ENCODE results near the gene MTSS2. TPM values are rescaled to one million over a fixed set of nuclear protein-coding genes. Genes with fewer than 3 reads are reported as not detected.

MTSS2 gene
- total RNA-seq, 1 experiment from 2014 or later = 0.15 TPM

DNA sequence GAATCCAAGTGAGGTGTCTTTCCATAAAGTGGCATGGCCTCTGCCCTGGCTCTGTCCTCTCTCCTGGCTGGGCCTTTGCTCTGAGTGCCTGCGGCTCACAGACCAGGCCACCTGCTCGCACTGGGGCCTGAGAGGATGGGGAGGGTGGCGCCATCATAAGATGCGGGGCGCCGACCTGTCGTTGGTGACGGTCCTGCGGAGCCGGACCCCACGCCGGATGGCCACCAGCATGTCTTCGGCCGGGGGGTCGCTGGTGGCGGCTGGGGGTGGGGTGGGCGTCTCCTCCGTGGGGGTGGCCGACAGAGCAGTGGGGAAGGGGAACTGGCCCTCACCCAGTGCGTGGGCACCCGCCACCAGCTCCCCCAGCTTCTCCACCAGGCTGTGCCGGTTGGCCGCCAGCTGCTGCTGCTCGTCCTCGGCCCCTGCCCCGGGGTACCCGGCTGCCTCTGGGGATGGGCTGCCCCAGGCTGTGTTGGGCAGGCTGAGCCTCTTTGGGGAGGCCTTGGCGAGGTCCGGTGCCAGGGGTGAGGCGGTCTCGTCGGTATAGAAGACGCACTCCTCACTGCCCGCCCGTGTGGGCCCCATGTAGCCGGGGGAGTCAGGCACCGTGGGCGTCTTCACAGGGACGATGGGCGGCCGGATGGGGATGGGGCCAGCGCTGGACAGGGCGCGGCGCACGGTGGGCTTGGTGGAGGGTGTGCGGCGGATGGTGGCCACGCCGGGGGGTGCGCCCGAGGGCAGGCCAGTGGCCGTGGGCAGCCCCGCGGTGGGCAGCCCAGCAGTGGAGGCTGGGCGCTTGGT, 22.1 kb downstream of the MTSS2 start:
- H3K27me3 ChIP-seq (ENCODE audit: low read length) = no peaks in the 10 kb centered on the region
- H3K9ac ChIP-seq (ENCODE audit: low read length) = no peak overlapping the region
- no peak overlapping the region for H3K27ac ChIP-seq (ENCODE audit: low read length)
- no peaks in the 10 kb centered on the region for H3K9me3 ChIP-seq (ENCODE audit: low read length)
- no peak overlapping the region for H2AFZ ChIP-seq (ENCODE audit: low read length)
- 0 out of 2 replicates have a peak, but pooled peaks cover 6% of the 10 kb centered on the region for H3K36me3 ChIP-seq (ENCODE audit: insufficient read depth, low read length)
- no peak overlapping the region for H3K4me2 ChIP-seq (ENCODE audit: low read depth, low read length, poor library complexity, severe bottlenecking)
- no peaks in the 10 kb centered on the region for H3K9me2 ChIP-seq (replicated peaks; ENCODE audit: insufficient read depth, low read length)
- H3K4me3 ChIP-seq (ENCODE audit: low read length) = no peak overlapping the region
- no peak for DNase-seq
- no peaks in the 10 kb centered on the region for H3K79me2 ChIP-seq (ENCODE audit: low read length)
- no peaks in the 10 kb centered on the region for H3K4me1 ChIP-seq (ENCODE audit: low read length)
- no peaks in the 10 kb centered on the region for H4K20me1 ChIP-seq (ENCODE audit: insufficient read depth, low read depth, low read length)

DNA sequence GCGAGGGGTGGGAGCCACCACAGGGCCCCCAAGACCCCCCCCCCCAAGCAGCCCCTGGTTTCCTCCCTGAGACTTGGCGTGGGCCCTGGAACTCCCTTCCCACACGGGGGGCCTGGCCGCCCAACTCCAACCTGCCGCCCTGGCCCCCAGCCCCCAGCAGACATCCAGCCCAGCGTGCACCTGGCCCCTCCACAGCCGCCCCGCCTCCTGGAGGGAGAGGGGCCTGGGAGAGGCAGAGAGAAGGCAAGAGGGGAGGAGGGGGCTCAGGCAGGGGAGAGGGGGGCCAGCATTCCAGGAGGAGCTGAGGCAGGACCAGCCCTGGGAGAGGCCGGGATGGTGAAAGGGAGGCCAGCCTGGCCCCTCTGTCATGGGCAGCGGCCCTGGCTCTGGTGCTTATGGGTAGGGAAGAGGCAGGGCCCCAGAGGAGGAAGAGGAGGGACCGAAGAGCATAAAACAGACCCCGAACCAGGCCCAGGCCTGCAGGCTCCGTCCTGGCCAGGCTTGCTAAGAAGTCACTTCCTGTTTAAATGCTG, 22.8 kb downstream of the MTSS2 start:
- H3K27ac ChIP-seq (ENCODE audit: low read length) = no peak overlapping the region
- DNase-seq = no peak
- no peak overlapping the region for H2AFZ ChIP-seq (ENCODE audit: low read length)
- H3K79me2 ChIP-seq (ENCODE audit: low read length) = no peaks in the 10 kb centered on the region
- no peaks in the 10 kb centered on the region for H3K9me2 ChIP-seq (replicated peaks; ENCODE audit: insufficient read depth, low read length)
- no peaks in the 10 kb centered on the region for H3K27me3 ChIP-seq (ENCODE audit: low read length)
- no peaks in the 10 kb centered on the region for H4K20me1 ChIP-seq (ENCODE audit: insufficient read depth, low read depth, low read length)
- no peak overlapping the region for H3K4me2 ChIP-seq (ENCODE audit: low read depth, low read length, poor library complexity, severe bottlenecking)
- H3K9ac ChIP-seq (ENCODE audit: low read length) = no peak overlapping the region
- H3K36me3 ChIP-seq (ENCODE audit: insufficient read depth, low read length) = 0 out of 2 replicates have a peak, but pooled peaks cover 3% of the 10 kb centered on the region
- H3K4me3 ChIP-seq (ENCODE audit: low read length) = no peak overlapping the region
- H3K4me1 ChIP-seq (ENCODE audit: low read length) = no peaks in the 10 kb centered on the region
- H3K9me3 ChIP-seq (ENCODE audit: low read length) = no peaks in the 10 kb centered on the region

DNA sequence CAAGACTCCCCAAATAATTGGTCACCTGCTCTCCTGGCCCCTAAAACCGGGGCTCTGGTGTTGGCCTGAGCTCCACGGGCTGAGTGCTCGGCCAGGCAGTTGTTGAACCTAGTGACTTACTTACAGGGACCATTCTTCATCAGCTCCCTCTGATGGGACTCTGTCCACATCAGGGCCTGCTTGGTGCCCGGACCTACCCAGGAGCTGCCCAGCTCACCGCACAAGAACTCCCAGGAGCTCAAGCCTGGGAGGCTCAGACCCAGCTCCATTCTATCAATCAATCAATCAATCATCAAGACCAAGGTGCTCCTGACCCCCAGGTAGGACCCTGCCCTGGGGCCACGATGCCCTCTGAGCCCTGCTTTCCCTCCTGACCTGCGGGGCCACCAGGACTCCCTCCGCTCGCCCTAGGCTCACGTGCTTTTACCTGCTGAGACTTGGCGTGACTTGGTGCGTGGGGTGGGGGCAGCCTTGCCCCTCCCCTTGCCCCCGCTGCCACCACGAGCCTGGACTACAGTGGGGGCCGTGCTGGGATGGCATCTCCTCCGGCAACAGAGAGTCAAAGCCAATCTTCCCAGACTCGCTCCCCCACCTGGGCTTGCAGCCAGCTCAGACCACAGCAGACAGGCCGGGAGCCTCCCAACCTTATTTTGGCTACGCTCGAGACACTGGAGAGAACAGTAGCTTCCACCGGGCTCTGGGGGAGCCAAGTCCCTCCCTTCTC, 23.8 kb downstream of the MTSS2 start:
- Histone ChIP-seq H3K4me1 (ENCODE audit: low read length) (no peaks in the 10 kb centered on the region), H3K9me3 (ENCODE audit: low read length) (no peaks in the 10 kb centered on the region), H3K36me3 (ENCODE audit: insufficient read depth, low read length) (0 out of 2 replicates have a peak, but pooled peaks cover 3% of the 10 kb centered on the region), H3K79me2 (ENCODE audit: low read length) (no peaks in the 10 kb centered on the region), H4K20me1 (ENCODE audit: insufficient read depth, low read depth, low read length) (no peaks in the 10 kb centered on the region), H3K4me3 (ENCODE audit: low read length) (no peak overlapping the region), H2AFZ (ENCODE audit: low read length) (no peak overlapping the region), H3K4me2 (ENCODE audit: low read depth, low read length, poor library complexity, severe bottlenecking) (no peak overlapping the region), H3K27me3 (ENCODE audit: low read length) (no peaks in the 10 kb centered on the region), H3K9ac (ENCODE audit: low read length) (no peak overlapping the region), H3K27ac (ENCODE audit: low read length) (no peak overlapping the region), H3K9me2 (replicated peaks; ENCODE audit: insufficient read depth, low read length) (no peaks in the 10 kb centered on the region)
- DNase-seq = no peak

DNA sequence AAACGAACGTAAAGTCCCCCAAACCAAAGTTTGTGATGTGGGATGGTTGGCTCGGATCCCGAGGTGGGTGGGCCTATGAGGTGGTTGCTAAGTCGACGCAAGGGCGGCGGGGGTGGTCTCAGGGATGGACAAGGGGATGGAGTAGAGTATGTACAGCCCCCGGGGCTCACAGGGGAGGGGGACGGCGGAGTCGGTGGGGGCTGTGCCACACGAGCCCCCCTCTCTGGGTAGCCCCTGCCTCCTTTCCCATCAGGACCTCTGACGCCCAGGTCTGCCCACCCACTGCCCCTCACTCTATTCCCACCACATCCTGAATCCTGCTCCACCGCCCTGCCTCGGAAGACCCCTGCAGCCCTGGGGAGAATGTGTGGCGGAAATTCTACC, 24.3 kb downstream of the MTSS2 start:
- Histone ChIP-seq H2AFZ (ENCODE audit: low read length) (no peak overlapping the region), H3K4me3 (ENCODE audit: low read length) (no peak overlapping the region), H3K27ac (ENCODE audit: low read length) (no peak overlapping the region), H3K9me2 (replicated peaks; ENCODE audit: insufficient read depth, low read length) (no peaks in the 10 kb centered on the region), H3K4me2 (ENCODE audit: low read depth, low read length, poor library complexity, severe bottlenecking) (no peak overlapping the region), H3K27me3 (ENCODE audit: low read length) (no peaks in the 10 kb centered on the region), H3K79me2 (ENCODE audit: low read length) (no peaks in the 10 kb centered on the region), H3K4me1 (ENCODE audit: low read length) (no peaks in the 10 kb centered on the region), H4K20me1 (ENCODE audit: insufficient read depth, low read depth, low read length) (no peaks in the 10 kb centered on the region), H3K9me3 (ENCODE audit: low read length) (no peaks in the 10 kb centered on the region), H3K36me3 (ENCODE audit: insufficient read depth, low read length) (0 out of 2 replicates have a peak, but pooled peaks cover 2% of the 10 kb centered on the region), H3K9ac (ENCODE audit: low read length) (no peak overlapping the region)
- no peak for DNase-seq

DNA sequence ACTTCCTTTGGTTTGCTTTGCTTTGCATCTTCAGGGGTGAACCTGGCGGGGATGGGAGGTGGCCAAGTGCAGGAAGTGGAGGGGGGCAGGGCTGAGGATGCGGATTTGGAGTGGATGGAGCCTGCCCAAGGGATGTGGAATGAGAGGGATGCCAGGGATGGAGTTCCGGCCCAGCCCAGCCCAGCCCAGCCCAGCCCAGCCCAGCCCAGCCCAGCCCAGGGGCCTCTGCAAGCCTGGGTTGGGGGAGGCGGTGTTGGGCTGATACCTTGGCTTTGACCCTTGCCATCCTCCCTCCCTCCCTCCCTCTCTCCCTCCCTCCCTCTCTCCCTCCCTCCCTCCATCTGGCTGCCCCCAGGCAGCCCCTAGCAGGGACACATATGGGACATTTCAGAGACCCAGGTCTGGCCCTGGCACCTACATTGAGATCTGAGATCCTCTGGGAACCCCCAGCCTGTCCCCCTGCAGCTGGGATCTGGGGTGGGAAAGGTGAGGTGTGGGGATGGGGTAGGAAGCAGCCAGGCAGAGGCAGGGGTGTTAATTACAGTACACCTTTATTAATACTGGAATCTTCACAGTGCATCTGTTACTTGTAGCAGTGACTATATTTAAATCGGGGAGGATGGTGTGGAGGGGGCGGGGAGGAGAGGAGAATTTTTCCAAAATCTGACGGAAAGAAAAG, 25.0 kb downstream of the MTSS2 start:
- Histone ChIP-seq H3K27me3 (ENCODE audit: low read length) (no peaks in the 10 kb centered on the region), H3K4me2 (ENCODE audit: low read depth, low read length, poor library complexity, severe bottlenecking) (no peak overlapping the region), H3K9ac (ENCODE audit: low read length) (no peak overlapping the region), H4K20me1 (ENCODE audit: insufficient read depth, low read depth, low read length) (no peaks in the 10 kb centered on the region), H3K9me3 (ENCODE audit: low read length) (no peaks in the 10 kb centered on the region), H3K4me3 (ENCODE audit: low read length) (no peak overlapping the region), H2AFZ (ENCODE audit: low read length) (no peak overlapping the region), H3K79me2 (ENCODE audit: low read length) (no peaks in the 10 kb centered on the region), H3K36me3 (ENCODE audit: insufficient read depth, low read length) (no peaks in the 10 kb centered on the region), H3K27ac (ENCODE audit: low read length) (no peak overlapping the region), H3K4me1 (ENCODE audit: low read length) (no peaks in the 10 kb centered on the region), H3K9me2 (replicated peaks; ENCODE audit: insufficient read depth, low read length) (no peaks in the 10 kb centered on the region)
- no peak for DNase-seq

DNA sequence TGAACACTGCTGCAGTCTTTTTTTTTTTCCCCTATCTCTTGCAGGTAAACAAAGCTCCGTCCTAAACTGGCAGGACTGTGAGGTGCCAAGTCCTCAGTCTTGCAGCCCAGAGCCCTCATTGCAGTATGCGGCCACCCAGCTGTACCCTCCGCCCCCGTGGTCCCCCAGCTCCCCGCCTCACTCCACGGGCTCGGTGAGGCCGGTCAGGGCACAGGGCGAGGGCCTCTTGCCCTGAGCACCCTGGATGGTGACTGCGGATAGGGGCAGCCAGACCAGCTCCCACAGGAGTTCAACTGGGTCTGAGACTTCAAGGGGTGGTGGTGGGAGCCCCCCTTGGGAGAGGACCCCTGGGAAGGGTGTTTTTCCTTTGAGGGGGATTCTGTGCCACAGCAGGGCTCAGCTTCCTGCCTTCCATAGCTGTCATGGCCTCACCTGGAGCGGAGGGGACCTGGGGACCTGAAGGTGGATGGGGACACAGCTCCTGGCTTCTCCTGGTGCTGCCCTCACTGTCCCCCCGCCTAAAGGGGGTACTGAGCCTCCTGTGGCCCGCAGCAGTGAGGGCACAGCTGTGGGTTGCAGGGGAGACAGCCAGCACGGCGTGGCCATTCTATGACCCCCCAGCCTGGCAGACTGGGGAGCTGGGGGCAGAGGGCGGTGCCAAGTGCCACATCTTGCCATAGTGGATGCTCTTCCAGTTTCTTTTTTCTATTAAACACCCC, 25.7 kb downstream of the MTSS2 start:
- Histone ChIP-seq H3K36me3 (ENCODE audit: insufficient read depth, low read length) (no peaks in the 10 kb centered on the region), H3K9me2 (replicated peaks; ENCODE audit: insufficient read depth, low read length) (no peaks in the 10 kb centered on the region), H2AFZ (ENCODE audit: low read length) (no peak overlapping the region), H3K4me1 (ENCODE audit: low read length) (no peaks in the 10 kb centered on the region), H3K4me2 (ENCODE audit: low read depth, low read length, poor library complexity, severe bottlenecking) (no peak overlapping the region), H3K79me2 (ENCODE audit: low read length) (no peaks in the 10 kb centered on the region), H4K20me1 (ENCODE audit: insufficient read depth, low read depth, low read length) (no peaks in the 10 kb centered on the region), H3K9me3 (ENCODE audit: low read length) (no peaks in the 10 kb centered on the region), H3K4me3 (ENCODE audit: low read length) (no peak overlapping the region), H3K9ac (ENCODE audit: low read length) (no peak overlapping the region), H3K27me3 (ENCODE audit: low read length) (no peaks in the 10 kb centered on the region), H3K27ac (ENCODE audit: low read length) (no peak overlapping the region)
- DNase-seq = no peak

DNA sequence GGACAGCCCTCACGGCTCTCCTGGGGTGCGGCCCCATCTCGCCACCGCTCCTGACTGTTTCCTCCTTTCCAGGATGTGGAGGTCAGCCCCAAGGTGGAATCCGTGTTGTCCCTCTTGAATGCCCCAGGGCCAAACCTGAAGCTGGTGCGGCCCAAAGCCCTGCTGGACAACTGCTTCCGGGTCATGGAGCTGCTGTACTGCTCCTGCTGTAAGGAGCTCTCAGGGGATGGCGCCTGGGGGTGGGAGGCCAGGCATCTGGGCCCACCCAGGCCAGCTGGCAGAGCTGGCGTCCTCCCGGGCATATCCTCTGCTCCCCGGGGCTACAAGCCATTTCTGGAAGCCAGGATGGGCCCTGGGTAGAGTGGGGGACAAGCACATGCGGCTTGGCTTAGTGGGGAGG, 26.3 kb downstream of the MTSS2 start:
- no peak overlapping the region for H2AFZ ChIP-seq (ENCODE audit: low read length)
- H3K9me2 ChIP-seq (replicated peaks; ENCODE audit: insufficient read depth, low read length) = no peaks in the 10 kb centered on the region
- no peaks in the 10 kb centered on the region for H3K4me1 ChIP-seq (ENCODE audit: low read length)
- no peak overlapping the region for H3K4me3 ChIP-seq (ENCODE audit: low read length)
- H4K20me1 ChIP-seq (ENCODE audit: insufficient read depth, low read depth, low read length) = no peaks in the 10 kb centered on the region
- no peaks in the 10 kb centered on the region for H3K36me3 ChIP-seq (ENCODE audit: insufficient read depth, low read length)
- no peaks in the 10 kb centered on the region for H3K79me2 ChIP-seq (ENCODE audit: low read length)
- no peak overlapping the region for H3K9ac ChIP-seq (ENCODE audit: low read length)
- H3K27ac ChIP-seq (ENCODE audit: low read length) = no peak overlapping the region
- no peak for DNase-seq
- no peaks in the 10 kb centered on the region for H3K27me3 ChIP-seq (ENCODE audit: low read length)
- no peak overlapping the region for H3K4me2 ChIP-seq (ENCODE audit: low read depth, low read length, poor library complexity, severe bottlenecking)
- H3K9me3 ChIP-seq (ENCODE audit: low read length) = no peaks in the 10 kb centered on the region
